Caco-2 (cell line): Measurements from ENCODE around the gene ANP32B. TPM values are rescaled to one million over a fixed set of nuclear protein-coding genes. Genes with fewer than 3 reads are reported as not detected.

Experiments used
- BruUV-seq: library from RNA; stranded (reverse); fragments of 400-500 nt; replicated peaks from 2 replicates; lab custom pipeline; 2021; lab: Mats Ljungman, UMichigan
- CTCF ChIA-PET: fragments of 300-600 bp; sonication (Branson Sonifier 250); formaldehyde crosslinking; loops from one replicate; lab custom pipeline; 2022; ENCODE audit warnings: antibody characterized with exemption; lab: Charles Lee
- POLR2A ChIA-PET: fragments of 300-600 bp; sonication (Branson Sonifier 250); formaldehyde crosslinking; loops from one replicate; lab custom pipeline; 2022; ENCODE audit warnings: antibody characterized with exemption; lab: Charles Lee
- DNase-seq, 2 experiments: peaks; one replicate each; pipeline versions ENCODE4 v3.0.0 to v3.0.0-alpha.2; 2020 to 2022
- H3K27me3 ChIP-seq: replicated peaks from 2 replicates; pipeline ENCODE4 v1.6.0; 2011; ENCODE audit warnings: low read length; ENCODE audit not compliant: control insufficient read depth, insufficient read depth
- H3K36me3 ChIP-seq: 2 replicates; pipeline ENCODE4 v1.5.1; 2011; ENCODE audit warnings: low read length; ENCODE audit not compliant: control insufficient read depth, insufficient read depth
- H3K4me1 ChIP-seq: fragments of 250-450 bp; sonication (Bioruptor Pico); 2 replicates; pipeline ENCODE4 v1.5.1; 2020; ENCODE audit warnings: mild to moderate bottlenecking
- H3K4me3 ChIP-seq: 2 replicates; pipeline ENCODE4 v1.5.1; 2011; ENCODE audit warnings: low read depth, mild to moderate bottlenecking, control low read depth, low read length
- H3K9me3 ChIP-seq: fragments of 250-450 bp; sonication (Bioruptor Pico); 2 replicates; pipeline ENCODE4 v1.5.1; 2020; ENCODE audit warnings: mild to moderate bottlenecking, moderate library complexity
- H3K27ac Mint-ChIP-seq: one replicate; pipeline ENCODE4 v1.8.0; 2022; ENCODE audit warnings: mixed read lengths; ENCODE audit not compliant: unreplicated experiment
- H3K27me3 Mint-ChIP-seq: one replicate; pipeline ENCODE4 v1.8.0; 2022; ENCODE audit warnings: mixed read lengths; ENCODE audit not compliant: insufficient read depth, unreplicated experiment
- H3K36me3 Mint-ChIP-seq: one replicate; pipeline ENCODE4 v1.8.0; 2022; ENCODE audit warnings: mild to moderate bottlenecking, mixed read lengths; ENCODE audit not compliant: insufficient read depth, unreplicated experiment
- H3K4me1 Mint-ChIP-seq: one replicate; pipeline ENCODE4 v1.8.0; 2022; ENCODE audit warnings: low read depth, mixed read lengths; ENCODE audit not compliant: unreplicated experiment
- H3K4me3 Mint-ChIP-seq: one replicate; pipeline ENCODE4 v1.8.0; 2022; ENCODE audit warnings: mild to moderate bottlenecking, moderate library complexity, mixed read lengths; ENCODE audit not compliant: unreplicated experiment
- H3K9me3 Mint-ChIP-seq: one replicate; pipeline ENCODE4 v1.8.0; 2022; ENCODE audit warnings: mixed read lengths; ENCODE audit not compliant: unreplicated experiment
- CTCF ChIP-seq, 2 experiments: fragments of 200-600 bp in 1 of 2; IDR thresholded peaks; 1 replicate in 1 of 2; 2 replicates in 1 of 2; pipeline versions ENCODE4 v1.5.1 to v1.8.0; 2011 to 2022; ENCODE audit warnings: antibody characterized with exemption in 1 of 2, control low read depth in 1 of 2, inconsistent platforms in 1 of 2, low read depth in 1 of 2, low read length in 1 of 2, mild to moderate bottlenecking in 1 of 2, moderate library complexity in 1 of 2; ENCODE audit not compliant: insufficient read depth in 1 of 2, severe bottlenecking in 1 of 2, unreplicated experiment in 1 of 2
- intact Hi-C: fragments of 100-400 bp; cut with micrococcal nuclease; formaldehyde crosslinking; loops from one replicate; pipeline ENCODE4 v1.10.0; 2022; ENCODE audit not compliant: unreplicated experiment
- total RNA-seq: library from RNA; stranded (reverse); gene quantifications from 2 replicates; pipeline ENCODE4 v1.2.3, GENCODE V29; 2022

ANP32B gene
- total RNA-seq, 1 experiment from 2014 or later, result 317 TPM

- Histone ChIP-seq H3K4me1 (no peaks in the 10 kb centered on the region), H3K4me3 (no peak overlapping the region), H3K36me3 (no peaks in the 10 kb centered on the region), H3K27me3 (no peaks in the 10 kb centered on the region), H3K9me3 (no peaks in the 10 kb centered on the region)
- no peak for TF ChIP-seq CTCF (IDR thresholded peaks at IDR 0.05; ENCODE audit: insufficient read depth in 1 of 2, low read depth in 1 of 2, low read length in 1 of 2, severe bottlenecking in 1 of 2, unreplicated experiment in 1 of 2)
- DNase-seq, result no peak
- intact Hi-C loops, result no loop called here
- Mint-ChIP-seq H3K27me3 (no peaks in the 10 kb centered on the region), H3K9me3 (no peaks in the 10 kb centered on the region), H3K27ac (no peak overlapping the region), H3K36me3 (no peaks in the 10 kb centered on the region), H3K4me1 (no peaks in the 10 kb centered on the region), H3K4me3 (no peak overlapping the region)
- CTCF ChIA-PET, result interaction anchor here (0.6 kb wide), 1 partner anchor 123 kb away, joined by 3 read pairs; no protein-coding TSS in a partner anchor
- no TSS peak for BruUV-seq
- POLR2A ChIA-PET, result interaction anchor here (0.9 kb wide), 1 partner anchor 11 kb away, joined by 3 read pairs; the partner anchor contains the start of gene NANS
Observed at GRCh38 chr9:98045234-98046179, 62.4 kb downstream of the ANP32B start.

DNA sequence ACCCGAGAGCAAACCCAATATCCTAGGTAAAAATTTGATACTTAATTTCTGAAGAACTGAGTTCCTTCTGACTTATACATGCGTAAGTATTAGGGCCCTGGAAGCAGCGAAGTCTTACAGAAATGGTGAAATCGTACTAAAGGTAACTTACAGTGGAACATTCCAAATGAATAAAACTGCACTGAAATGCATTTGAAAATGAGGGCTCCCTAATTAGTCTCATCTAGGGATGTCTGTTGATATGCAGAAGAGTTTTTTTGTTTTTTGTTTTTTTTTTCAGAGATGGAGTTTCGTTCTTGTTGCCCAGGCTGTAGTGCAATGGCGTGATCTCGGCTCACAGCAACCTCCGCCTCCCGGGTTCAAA, 63.0 kb downstream of the ANP32B start:
- no peak for TF ChIP-seq CTCF (IDR thresholded peaks at IDR 0.05; ENCODE audit: insufficient read depth in 1 of 2, low read depth in 1 of 2, low read length in 1 of 2, severe bottlenecking in 1 of 2, unreplicated experiment in 1 of 2)
- Mint-ChIP-seq H3K4me3 (no peak overlapping the region), H3K27me3 (no peaks in the 10 kb centered on the region), H3K9me3 (no peaks in the 10 kb centered on the region), H3K27ac (no peak overlapping the region), H3K36me3 (no peaks in the 10 kb centered on the region), H3K4me1 (no peaks in the 10 kb centered on the region)
- ChIA-PET CTCF (interaction anchor here (0.6 kb wide), 1 partner anchor 124 kb away, joined by 3 read pairs; no protein-coding TSS in a partner anchor), POLR2A (interaction anchor here (0.9 kb wide), 1 partner anchor 10 kb away, joined by 3 read pairs; the partner anchor contains the start of gene NANS)
- Histone ChIP-seq H3K36me3 (no peaks in the 10 kb centered on the region), H3K4me3 (no peak overlapping the region), H3K27me3 (no peaks in the 10 kb centered on the region), H3K9me3 (no peaks in the 10 kb centered on the region), H3K4me1 (no peaks in the 10 kb centered on the region)
- no TSS peak for BruUV-seq
- intact Hi-C loops, result no loop called here
- DNase-seq, result no peak

GRCh38 chr9:98047002-98047401, 63.9 kb downstream of the ANP32B start:
- H3K4me1 ChIP-seq, result no peaks in the 10 kb centered on the region
- Mint-ChIP-seq H3K4me1 (no peaks in the 10 kb centered on the region), H3K27ac (no peak overlapping the region), H3K27me3 (no peaks in the 10 kb centered on the region), H3K9me3 (no peaks in the 10 kb centered on the region), H3K4me3 (no peak overlapping the region), H3K36me3 (no peaks in the 10 kb centered on the region)
- ChIA-PET CTCF (no interaction called here), POLR2A (no interaction called here)
- no peaks in the 10 kb centered on the region for H3K36me3 ChIP-seq
- TF ChIP-seq CTCF (IDR thresholded peaks at IDR 0.05; ENCODE audit: insufficient read depth in 1 of 2, low read depth in 1 of 2, low read length in 1 of 2, severe bottlenecking in 1 of 2, unreplicated experiment in 1 of 2), result no peak
- intact Hi-C loops, result no loop called here
- DNase-seq, result no peak
- no TSS peak for BruUV-seq
- H3K4me3 ChIP-seq, result no peak overlapping the region
- no peaks in the 10 kb centered on the region for H3K9me3 ChIP-seq
- no peaks in the 10 kb centered on the region for H3K27me3 ChIP-seq
